OCI-M2 (cell line): ENCODE measurements around the gene NSD1.
"Not testable (repeated sequence)": the region's sequence is repeated elsewhere in the genome, so short reads cannot be mapped to it uniquely, and the experiment has no call there.

Experiments used
- DNase-seq: peaks from one replicate; lab custom pipeline; 2025; ENCODE audit not compliant: unreplicated experiment; lab: John Stamatoyannopoulos, UW

The NSD1 gene

DNA sequence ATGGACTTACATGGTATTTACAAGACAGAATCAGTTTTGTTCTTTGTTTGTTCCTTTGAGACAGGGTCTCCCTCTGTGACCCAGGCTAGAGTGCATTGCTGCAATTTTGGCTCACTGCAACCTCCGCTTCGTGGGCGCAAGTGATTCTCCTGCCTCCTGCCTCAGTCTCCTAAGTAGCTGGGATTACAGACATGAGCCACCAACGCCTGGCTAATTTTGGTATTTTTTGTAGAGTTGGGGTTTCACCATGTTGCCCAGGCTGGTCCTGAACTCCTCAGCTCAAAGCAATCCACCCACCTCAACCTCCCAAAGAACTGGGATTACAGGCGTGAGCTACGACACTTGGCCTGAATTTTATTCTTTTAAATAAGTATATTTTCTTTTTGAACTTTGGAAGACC is 142.3 kb downstream of the NSD1 start:
- DNase-seq: no peak

- DNase-seq: no peak
Observed at GRCh38 chr5:177276886-177277285, 143.3 kb downstream of the NSD1 start.

- DNase-seq: no peak
Observed at GRCh38 chr5:177288191-177288590, 154.6 kb downstream of the NSD1 start.

DNA sequence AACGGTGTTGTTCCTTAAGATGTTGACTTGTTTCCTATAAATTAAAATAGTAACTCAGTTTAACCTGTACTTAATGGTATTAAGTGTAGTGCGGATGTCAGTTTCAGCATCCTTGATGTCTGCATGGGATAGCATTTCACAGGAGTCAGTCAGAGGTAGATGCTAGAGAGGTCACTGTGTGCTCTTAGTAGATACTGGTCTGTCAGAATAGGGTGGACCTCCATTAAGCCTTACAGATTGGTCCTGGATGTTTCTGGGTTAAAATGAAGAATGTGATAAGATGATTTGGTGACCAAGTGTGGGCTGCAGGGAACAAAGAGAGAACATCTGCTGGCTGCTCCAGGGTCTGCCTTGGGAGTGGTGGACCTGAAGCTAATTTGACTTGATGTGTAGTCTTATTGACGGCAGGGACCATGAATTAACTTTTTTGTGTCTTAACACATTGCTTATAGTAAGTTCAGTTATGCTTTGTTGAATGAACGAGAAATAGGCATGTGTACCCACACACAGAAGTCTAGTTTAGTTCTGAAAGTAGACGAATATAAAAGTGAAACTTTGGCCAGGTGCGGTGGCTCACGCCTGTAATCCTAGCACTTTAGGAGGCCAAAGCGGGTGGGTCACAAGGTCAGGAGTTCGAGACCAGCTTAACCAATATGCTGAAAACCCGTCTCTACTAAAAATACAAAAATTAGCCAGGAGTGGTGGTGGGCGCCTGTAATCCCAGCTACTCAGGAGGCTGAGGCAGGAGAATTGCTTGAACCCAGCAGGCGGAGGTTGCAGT is 157.4 kb downstream of the NSD1 start:
- no peak for DNase-seq

GRCh38 chr5:177291735-177292134 is 158.2 kb downstream of the NSD1 start:
- DNase-seq: no peak

DNA sequence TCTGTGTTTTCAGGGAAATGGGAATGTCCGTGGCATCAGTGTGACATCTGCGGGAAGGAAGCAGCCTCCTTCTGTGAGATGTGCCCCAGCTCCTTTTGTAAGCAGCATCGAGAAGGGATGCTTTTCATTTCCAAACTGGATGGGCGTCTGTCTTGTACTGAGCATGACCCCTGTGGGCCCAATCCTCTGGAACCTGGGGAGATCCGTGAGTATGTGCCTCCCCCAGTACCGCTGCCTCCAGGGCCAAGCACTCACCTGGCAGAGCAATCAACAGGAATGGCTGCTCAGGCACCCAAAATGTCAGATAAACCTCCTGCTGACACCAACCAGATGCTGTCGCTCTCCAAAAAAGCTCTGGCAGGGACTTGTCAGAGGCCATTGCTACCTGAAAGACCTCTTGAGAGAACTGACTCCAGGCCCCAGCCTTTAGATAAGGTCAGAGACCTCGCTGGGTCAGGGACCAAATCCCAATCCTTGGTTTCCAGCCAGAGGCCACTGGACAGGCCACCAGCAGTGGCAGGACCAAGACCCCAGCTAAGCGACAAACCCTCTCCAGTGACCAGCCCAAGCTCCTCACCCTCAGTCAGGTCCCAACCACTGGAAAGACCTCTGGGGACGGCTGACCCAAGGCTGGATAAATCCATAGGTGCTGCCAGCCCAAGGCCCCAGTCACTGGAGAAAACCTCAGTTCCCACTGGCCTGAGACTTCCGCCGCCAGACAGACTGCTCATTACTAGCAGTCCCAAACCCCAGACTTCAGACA is 160.4 kb downstream of the NSD1 start:
- no peak for DNase-seq

- DNase-seq: no peak
Observed at GRCh38 chr5:177294632-177295031, 161.1 kb downstream of the NSD1 start.

GRCh38 chr5:177295924-177296323 is 162.4 kb downstream of the NSD1 start:
- no peak for DNase-seq

GRCh38 chr5:177296581-177296980 is 163.0 kb downstream of the NSD1 start:
- DNase-seq: no peak

DNA sequence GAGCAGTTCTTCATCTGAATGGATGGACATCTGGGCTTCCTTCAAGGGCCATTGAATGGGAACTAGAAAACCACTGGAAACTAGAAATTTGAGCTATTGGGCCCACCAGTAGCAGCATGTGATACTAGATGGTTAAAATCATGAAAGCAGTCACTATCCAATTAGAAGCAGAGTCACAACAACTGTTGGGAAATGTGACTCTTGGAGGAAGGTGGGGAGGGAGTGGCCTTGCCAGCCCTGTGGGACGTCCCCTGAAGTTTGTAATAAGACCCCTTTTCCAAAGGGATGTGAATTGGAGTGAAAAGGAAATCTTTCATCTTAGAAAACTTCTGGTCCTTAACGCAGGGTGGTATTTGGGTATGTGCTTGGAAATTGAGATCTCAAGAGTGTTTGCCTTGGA is 164.3 kb downstream of the NSD1 start:
- DNase-seq: no peak

- DNase-seq: no peak
Observed at GRCh38 chr5:177299697-177300096, 166.1 kb downstream of the NSD1 start.

DNA sequence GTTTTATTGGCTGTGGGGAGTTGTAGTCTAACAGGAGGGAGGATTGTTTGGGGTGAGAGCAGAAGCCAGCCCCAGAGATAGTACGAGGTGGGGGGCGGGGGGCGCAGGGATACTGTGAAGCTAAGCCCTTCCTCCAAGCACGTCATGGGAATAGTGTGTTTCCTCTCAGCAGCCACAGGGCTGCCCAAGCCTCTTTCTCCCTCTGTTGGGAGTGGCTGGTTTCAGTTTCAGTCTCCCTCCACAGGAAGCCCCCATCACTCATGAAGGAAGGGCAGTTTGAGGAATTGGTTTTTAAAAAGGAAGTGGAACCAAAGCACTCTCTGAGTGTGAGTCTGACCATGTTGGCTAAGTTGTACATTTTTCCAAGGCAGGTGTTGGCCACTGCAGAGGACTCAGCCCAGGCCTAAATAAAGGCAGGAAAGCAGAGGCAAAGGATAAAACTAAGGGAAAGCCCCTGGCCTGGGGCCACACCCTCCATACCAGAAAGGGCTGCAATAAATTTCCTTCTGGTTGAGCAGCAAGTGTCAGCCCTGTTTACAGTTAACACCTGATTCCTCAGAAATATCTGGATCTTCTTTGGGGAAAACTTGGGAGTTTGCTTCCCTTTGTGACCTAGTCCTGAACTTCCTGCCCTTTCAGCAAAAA is 166.8 kb downstream of the NSD1 start:
- peak; percentile 44 for DNase-seq

DNA sequence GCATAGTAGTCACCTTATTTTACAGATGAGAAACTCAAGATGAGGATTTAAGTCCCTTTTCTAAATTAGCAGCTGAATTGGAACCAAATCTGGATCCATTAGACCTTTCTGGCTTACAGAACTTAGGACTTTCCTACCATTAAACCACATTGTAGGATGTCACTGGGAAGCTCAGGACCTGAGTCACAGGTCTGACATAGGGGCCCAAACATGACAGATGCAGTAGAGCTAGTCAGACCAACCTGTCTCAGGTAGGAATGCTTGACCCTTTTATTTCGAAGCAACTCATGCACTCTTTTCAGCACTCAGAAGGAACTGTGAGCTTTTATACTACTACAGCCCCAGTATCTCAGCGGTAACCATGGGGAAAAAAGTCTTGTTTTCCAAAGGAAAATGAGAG is 167.4 kb downstream of the NSD1 start:
- DNase-seq: no peak

- no peak for DNase-seq
Observed at GRCh38 chr5:177301503-177302165, 168.1 kb downstream of the NSD1 start.

DNA sequence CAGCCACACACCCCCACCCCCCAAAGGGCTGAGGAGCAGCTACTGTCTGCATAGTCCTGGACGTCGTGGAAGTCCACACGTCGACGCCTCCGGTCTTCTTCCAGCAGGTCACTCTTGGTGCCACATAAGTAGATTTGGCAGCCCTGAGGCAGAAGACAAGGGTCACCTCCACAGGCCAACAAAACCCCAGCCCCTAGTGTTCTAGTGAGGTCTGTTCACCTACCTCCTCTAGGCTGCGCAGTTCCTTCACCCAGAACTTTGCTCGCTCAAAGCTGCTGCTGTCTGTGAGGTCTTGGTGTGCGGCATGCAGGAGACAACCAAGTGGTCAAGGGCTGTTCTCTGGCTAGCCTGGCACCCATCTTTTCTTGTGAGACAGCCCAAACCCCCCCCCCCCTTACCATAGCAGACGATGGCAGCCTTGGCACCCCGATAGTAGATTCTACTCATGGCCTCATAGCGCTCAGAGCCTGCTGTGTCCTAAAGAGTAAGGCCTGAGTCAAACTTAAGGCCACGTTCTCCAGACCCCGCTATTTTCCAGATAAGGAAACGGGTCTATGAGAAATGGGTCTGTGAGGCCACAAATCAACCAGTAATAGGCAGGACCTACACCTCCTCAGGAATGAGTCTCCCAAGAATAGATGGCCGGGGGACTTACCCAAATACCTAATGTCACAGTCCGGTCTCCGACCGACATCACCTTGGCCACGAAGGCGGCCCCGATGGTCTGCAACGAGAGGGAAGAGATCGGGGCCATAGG is 169.0 kb downstream of the NSD1 start:
- no peak for DNase-seq

GRCh38 chr5:177303121-177303924 is 169.8 kb downstream of the NSD1 start, which contains the start of the genes PRELID1 and RAB24:
TSS of gene PRELID1 (plus strand) at chr5:177303799. CDS start at chr5:177303986, 187 bp downstream.
TSS of gene RAB24 (minus strand) at chr5:177303719. CDS start at chr5:177303288, 431 bp downstream.
- peak; percentile 10 for DNase-seq

GRCh38 chr5:177303925-177304391 is 170.4 kb downstream of the NSD1 start:
- no peak for DNase-seq

DNA sequence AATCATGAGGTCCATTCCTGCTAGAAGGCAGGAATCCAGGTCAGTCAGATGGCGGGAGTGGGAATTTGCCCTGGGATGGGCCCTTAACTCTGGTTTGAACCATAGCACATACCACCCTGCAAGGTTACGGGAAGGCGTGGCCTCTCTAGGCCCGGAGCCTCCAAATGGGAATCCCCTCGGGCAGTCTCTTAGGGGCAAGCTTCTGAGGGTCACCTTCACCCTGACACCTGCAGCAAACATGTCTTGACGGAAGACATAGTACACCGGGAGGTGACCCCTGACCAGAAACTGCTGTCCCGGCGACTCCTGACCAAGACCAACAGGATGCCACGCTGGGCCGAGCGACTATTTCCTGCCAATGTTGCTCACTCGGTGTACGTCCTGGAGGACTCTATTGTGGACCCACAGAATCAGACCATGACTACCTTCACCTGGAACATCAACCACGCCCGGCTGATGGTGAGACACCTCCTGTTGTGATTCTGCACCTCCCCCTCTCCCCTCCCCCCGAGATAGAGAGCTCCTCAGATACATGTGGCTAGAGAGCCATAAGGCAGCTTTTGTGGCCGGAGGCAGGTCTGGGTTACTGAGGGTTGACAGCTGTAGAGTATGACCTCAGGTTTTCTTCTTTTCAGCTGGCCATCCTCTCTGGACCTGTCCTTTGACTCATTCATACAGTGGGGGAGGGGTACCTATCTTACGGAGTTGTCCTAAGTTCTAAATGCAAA is 171.0 kb downstream of the NSD1 start:
- no peak for DNase-seq

DNA sequence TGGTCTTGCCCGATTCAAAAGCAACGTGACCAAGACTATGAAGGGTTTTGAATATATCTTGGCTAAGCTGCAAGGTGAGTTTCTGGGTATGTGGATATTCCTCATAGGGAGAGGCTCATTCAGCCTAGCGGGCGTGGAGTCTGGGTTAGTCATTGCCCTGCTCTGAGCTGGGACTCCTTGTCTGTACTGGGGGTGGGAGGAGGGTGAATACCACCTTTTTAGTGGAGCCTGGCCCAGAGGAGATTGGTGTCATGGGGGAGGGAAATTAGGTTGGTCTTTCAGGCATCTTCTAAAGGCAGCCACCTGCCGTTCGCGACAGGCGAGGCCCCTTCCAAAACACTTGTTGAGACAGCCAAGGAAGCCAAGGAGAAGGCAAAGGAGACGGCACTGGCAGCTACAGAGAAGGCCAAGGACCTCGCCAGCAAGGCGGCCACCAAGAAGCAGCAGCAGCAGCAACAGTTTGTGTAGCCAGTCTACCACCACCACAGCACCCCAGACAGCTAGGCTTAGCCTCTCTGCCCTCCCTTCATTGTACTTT is 172.6 kb downstream of the NSD1 start:
- not testable (repeated sequence) for DNase-seq
